ENCODE data around the gene HNRNPM. TPM values are rescaled to one million over a fixed set of nuclear protein-coding genes. Genes with fewer than 3 reads are reported as not detected.

Gene HNRNPM
- total RNA-seq, 1 experiment from 2014 or later: 298 TPM

DNA sequence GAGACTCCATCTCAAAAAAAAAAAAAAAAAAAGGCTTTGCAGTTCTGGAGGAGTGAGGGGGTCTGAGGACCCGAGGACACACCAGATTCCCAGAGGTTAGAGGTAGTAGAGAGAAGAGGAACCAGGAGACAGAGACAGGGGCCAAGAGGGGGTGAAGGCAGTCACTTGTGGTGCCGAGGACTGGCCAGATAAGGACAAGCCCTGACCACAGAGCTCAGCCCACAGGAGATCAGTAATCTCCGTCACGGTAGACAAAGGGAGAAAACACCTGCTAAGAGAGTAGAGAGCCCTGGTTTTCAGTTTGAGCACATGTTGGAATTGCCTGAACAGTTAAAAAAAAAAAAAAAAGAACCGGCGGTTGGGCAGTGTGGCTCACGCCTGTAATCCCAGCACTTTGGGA, 59.4 kb downstream of the HNRNPM start:
- H3K9ac ChIP-seq (ENCODE audit: low read length): no peak overlapping the region
- no peaks in the 10 kb centered on the region for H3K36me3 ChIP-seq (ENCODE audit: control insufficient read depth in 1 of 2, insufficient read depth in 2 of 2, low read length in 2 of 2)
- H3K79me2 ChIP-seq (ENCODE audit: insufficient read depth, low read length): no peaks in the 10 kb centered on the region
- TF ChIP-seq YY1 (IDR thresholded peaks at IDR 0.05; ENCODE audit: extremely low read depth, insufficient replicate concordance, low read depth, low read length): no peak
- no peak for TF ChIP-seq SP1 (IDR thresholded peaks at IDR 0.05; ENCODE audit: low read depth)
- TF ChIP-seq FOSL1 (IDR thresholded peaks at IDR 0.05; ENCODE audit: low read depth): no peak
- TF ChIP-seq POLR2AphosphoS5 (IDR thresholded peaks at IDR 0.05; ENCODE audit: low read depth, low read length): no peak
- TF ChIP-seq EGR1 (IDR thresholded peaks at IDR 0.05; ENCODE audit: low read depth): no peak
- TF ChIP-seq RAD21 (IDR thresholded peaks at IDR 0.05; ENCODE audit: low read depth): no peak
- no peak for TF ChIP-seq EZH2phosphoT487 (IDR thresholded peaks at IDR 0.05; ENCODE audit: borderline replicate concordance)
- no peak for TF ChIP-seq ATF3 (IDR thresholded peaks at IDR 0.05)
- TF ChIP-seq CEBPB (IDR thresholded peaks at IDR 0.05; ENCODE audit: low read depth): no peak
- TF ChIP-seq ZNF274 (IDR thresholded peaks at IDR 0.05; ENCODE audit: low read depth, low read length): no peak
- no peak for TF ChIP-seq EZH2 (IDR thresholded peaks at IDR 0.05)
- TF ChIP-seq SRF (IDR thresholded peaks at IDR 0.05; ENCODE audit: low read depth): no peak
- no peak for TF ChIP-seq TCF7L2 (IDR thresholded peaks at IDR 0.05; ENCODE audit: borderline replicate concordance, extremely low read depth, insufficient read depth, insufficient read length)
- no peak for TF ChIP-seq SIN3A (IDR thresholded peaks at IDR 0.05; ENCODE audit: low read depth)
- TF ChIP-seq REST (IDR thresholded peaks at IDR 0.05; ENCODE audit: low read depth): no peak
- TF ChIP-seq CTCF (IDR thresholded peaks at IDR 0.05 in 2 of 3, conservative IDR thresholded peaks at IDR 0.05 in 1 of 3; ENCODE audit: borderline replicate concordance in 1 of 3, insufficient read depth in 1 of 3, low read depth in 2 of 3, low read length in 2 of 3): no peak
- TF ChIP-seq POLR2A (IDR thresholded peaks at IDR 0.05; ENCODE audit: borderline replicate concordance, extremely low read depth, insufficient read depth, insufficient read length): no peak
- no peak for TF ChIP-seq MAX (IDR thresholded peaks at IDR 0.05)
- no peak for TF ChIP-seq JUND (IDR thresholded peaks at IDR 0.05)
- TF ChIP-seq CBX3 (IDR thresholded peaks at IDR 0.05; ENCODE audit: low read depth): no peak
- no peaks in the 10 kb centered on the region for H3K9me3 ChIP-seq (ENCODE audit: control insufficient read depth in 1 of 2, insufficient read depth in 1 of 2, low read depth in 1 of 2, low read length in 2 of 2)
- POLR2A ChIA-PET: interaction anchor here (2.3 kb wide), 1 partner anchor 9 kb away, joined by 9 read pairs; the partner anchor contains the start of gene ZNF414
- H3K4me2 ChIP-seq (ENCODE audit: low read length): no peak overlapping the region
- RAD21 ChIA-PET (ENCODE audit: low non-redundant PET in 1 of 2, low total read pairs in 2 of 2, uncharacterized antibody in 2 of 2, unreplicated experiment in 2 of 2): interaction anchor here in 1 of 2 experiments (0.7 kb wide), 1 partner anchor 90 kb away, joined by 3 read pairs; no protein-coding TSS in a partner anchor
- DNase-seq (ENCODE audit: low read depth, low spot score): no peak
- H2AFZ ChIP-seq (ENCODE audit: low read depth, low read length, poor library complexity, severe bottlenecking): no peak overlapping the region
- ATAC-seq: no peak
- H3K27ac ChIP-seq (ENCODE audit: low read depth, low read length): no peak overlapping the region
- BruUV-seq (replicated peaks): no TSS peak
- no peaks in the 10 kb centered on the region for H4K20me1 ChIP-seq (ENCODE audit: insufficient read depth)
- H3K9me2 ChIP-seq (ENCODE audit: insufficient read depth): no peaks in the 10 kb centered on the region
- peaks cover 18 to 21% of the 10 kb centered on the region in 2 experiments for H3K4me1 ChIP-seq (ENCODE audit: control insufficient read depth in 1 of 2, insufficient read depth in 2 of 2, low read length in 2 of 2)
- CTCF ChIA-PET: interaction anchor here (1.6 kb wide), 1 partner anchor 10 kb away, joined by 6 read pairs; the partner anchor contains the start of gene ZNF414
- intact Hi-C loops (cut with micrococcal nuclease): no loop called here
- no peak overlapping the region for H3K4me3 ChIP-seq (replicated peaks in 1 of 2; ENCODE audit: low read depth in 1 of 2, low read length in 2 of 2)
- no peaks in the 10 kb centered on the region for H3K27me3 ChIP-seq (ENCODE audit: insufficient read depth, low read length)

Measured in HCT116 (cell line).